Measurements from ENCODE around the gene RAD51B. TPM values are rescaled to one million over a fixed set of nuclear protein-coding genes. Genes with fewer than 3 reads are reported as not detected.

RAD51B gene
- polyA plus RNA-seq, 1 experiment = 6.6 TPM

GRCh38 chr14:68741477-68741791 lies 921.9 kb downstream of the RAD51B start:
- ChIA-PET POLR2A (no interaction called here), CTCF (no interaction called here)
- Histone ChIP-seq H3K9me3 (ENCODE audit: control insufficient read depth, insufficient read depth, low read length) (peaks cover 5% of the 10 kb centered on the region; the same call in 1 of the 2 replicates), H3K27me3 (ENCODE audit: control insufficient read depth, insufficient read depth, low read length) (no peaks in the 10 kb centered on the region), H3K27ac (ENCODE audit: low read depth, low read length) (no peak overlapping the region), H3K4me3 (ENCODE audit: low read depth, low read length) (no peak overlapping the region)
- TF ChIP-seq, protein P1, sequence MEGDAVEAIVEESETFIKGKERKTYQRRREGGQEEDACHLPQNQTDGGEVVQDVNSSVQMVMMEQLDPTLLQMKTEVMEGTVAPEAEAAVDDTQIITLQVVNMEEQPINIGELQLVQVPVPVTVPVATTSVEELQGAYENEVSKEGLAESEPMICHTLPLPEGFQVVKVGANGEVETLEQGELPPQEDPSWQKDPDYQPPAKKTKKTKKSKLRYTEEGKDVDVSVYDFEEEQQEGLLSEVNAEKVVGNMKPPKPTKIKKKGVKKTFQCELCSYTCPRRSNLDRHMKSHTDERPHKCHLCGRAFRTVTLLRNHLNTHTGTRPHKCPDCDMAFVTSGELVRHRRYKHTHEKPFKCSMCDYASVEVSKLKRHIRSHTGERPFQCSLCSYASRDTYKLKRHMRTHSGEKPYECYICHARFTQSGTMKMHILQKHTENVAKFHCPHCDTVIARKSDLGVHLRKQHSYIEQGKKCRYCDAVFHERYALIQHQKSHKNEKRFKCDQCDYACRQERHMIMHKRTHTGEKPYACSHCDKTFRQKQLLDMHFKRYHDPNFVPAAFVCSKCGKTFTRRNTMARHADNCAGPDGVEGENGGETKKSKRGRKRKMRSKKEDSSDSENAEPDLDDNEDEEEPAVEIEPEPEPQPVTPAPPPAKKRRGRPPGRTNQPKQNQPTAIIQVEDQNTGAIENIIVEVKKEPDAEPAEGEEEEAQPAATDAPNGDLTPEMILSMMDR (IDR thresholded peaks at IDR 0.05; ENCODE audit: low read depth, low read length) = no peak
- no peak for DNase-seq (ENCODE audit: low read depth, low spot score)

DNA sequence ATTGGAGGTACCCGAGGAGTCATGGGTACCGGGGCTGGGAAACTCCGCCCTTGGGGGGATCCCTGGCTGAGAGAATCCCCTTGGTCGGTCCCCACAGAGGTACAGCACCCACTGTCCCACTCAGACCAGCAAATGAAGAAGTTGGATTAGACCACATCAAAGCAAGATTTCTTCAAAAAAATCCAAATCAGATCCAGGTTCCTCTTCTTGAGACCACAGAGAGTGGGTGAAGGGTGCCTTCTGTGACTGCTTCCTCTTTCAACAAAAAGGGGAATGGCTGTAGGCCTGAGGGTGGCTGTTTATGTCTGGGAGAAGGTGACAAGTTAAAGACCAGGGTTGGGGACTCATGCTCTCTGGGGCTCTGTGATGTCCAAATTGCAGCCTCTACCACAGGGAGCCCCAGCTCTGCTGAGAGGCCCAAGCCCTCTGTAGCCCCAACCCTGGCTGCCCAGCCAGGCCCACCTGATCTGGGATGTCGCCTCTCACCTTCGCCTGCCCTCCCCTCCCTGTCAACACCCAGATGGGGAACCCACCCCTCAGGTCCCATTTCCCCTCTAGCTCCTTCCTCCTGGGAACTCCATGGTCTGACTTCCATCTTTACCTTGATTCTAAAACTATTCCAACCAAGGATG lies 922.4 kb downstream of the RAD51B start:
- Histone ChIP-seq H3K27ac (ENCODE audit: low read depth, low read length) (no peak overlapping the region), H3K27me3 (ENCODE audit: control insufficient read depth, insufficient read depth, low read length) (no peaks in the 10 kb centered on the region), H3K9me3 (ENCODE audit: control insufficient read depth, insufficient read depth, low read length) (peaks cover 5% of the 10 kb centered on the region; the same call in 1 of the 2 replicates), H3K4me3 (ENCODE audit: low read depth, low read length) (no peak overlapping the region)
- POLR2A ChIA-PET = no interaction called here
- CTCF ChIA-PET = no interaction called here
- no peak for DNase-seq (ENCODE audit: low read depth, low spot score)
- TF ChIP-seq, protein P1 (IDR thresholded peaks at IDR 0.05; ENCODE audit: low read depth, low read length) = no peak

GRCh38 chr14:68744613-68745012 lies 925.0 kb downstream of the RAD51B start:
- ChIA-PET CTCF (no interaction called here), POLR2A (no interaction called here)
- peaks cover 5% of the 10 kb centered on the region; the same call in 1 of the 2 replicates for H3K9me3 ChIP-seq (ENCODE audit: control insufficient read depth, insufficient read depth, low read length)
- no peak overlapping the region for H3K27ac ChIP-seq (ENCODE audit: low read depth, low read length)
- no peaks in the 10 kb centered on the region for H3K27me3 ChIP-seq (ENCODE audit: control insufficient read depth, insufficient read depth, low read length)
- H3K4me3 ChIP-seq (ENCODE audit: low read depth, low read length) = no peak overlapping the region
- DNase-seq (ENCODE audit: low read depth, low spot score) = no peak
- TF ChIP-seq, protein P1 (IDR thresholded peaks at IDR 0.05; ENCODE audit: low read depth, low read length) = no peak

DNA sequence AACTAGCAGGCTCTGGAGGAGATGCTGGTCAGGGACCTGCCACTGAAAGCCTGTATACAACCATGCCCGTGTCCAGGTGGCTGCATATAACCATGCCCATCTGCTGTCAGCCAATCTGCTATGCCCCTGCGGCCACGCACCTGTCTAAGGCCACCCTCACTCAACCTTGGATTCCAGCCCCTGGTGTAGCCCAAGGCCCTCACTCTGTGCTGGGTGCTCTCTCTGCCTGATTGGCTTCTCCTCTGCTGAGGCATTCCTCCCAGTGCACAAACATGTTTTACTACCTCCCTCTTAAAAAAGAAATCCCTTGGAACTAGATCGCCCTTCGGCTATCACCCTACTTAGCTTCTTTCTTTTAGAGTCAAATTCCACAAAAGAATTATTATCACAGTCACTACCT lies 927.8 kb downstream of the RAD51B start:
- ChIA-PET CTCF (no interaction called here), POLR2A (no interaction called here)
- DNase-seq (ENCODE audit: low read depth, low spot score) = no peak
- TF ChIP-seq, protein P1 (IDR thresholded peaks at IDR 0.05; ENCODE audit: low read depth, low read length) = no peak
- Histone ChIP-seq H3K4me3 (ENCODE audit: low read depth, low read length) (no peak overlapping the region), H3K9me3 (ENCODE audit: control insufficient read depth, insufficient read depth, low read length) (no peaks in the 10 kb centered on the region), H3K27me3 (ENCODE audit: control insufficient read depth, insufficient read depth, low read length) (no peaks in the 10 kb centered on the region), H3K27ac (ENCODE audit: low read depth, low read length) (no peak overlapping the region)

DNA sequence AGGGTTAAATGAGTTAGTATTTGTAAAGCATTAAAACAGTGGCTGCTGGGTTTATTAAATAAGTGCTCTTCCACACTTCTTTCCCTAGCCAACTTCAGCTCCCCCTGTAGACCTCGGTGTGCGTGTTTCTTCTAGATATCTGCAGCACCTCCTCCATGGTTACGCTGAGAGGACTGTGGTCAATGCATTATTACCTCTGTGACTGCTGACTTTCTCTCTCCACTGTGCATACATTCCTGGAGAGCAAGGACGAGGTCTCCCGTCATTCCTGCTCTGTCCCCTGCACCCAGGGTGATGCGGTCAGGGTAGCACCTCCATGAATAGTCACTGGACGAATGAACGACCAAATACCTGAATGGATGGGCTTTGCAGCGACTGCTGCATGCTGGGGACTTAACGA lies 928.7 kb downstream of the RAD51B start:
- ChIA-PET CTCF (no interaction called here), POLR2A (no interaction called here)
- no peak overlapping the region for H3K4me3 ChIP-seq (ENCODE audit: low read depth, low read length)
- TF ChIP-seq, protein P1 (IDR thresholded peaks at IDR 0.05; ENCODE audit: low read depth, low read length) = no peak
- no peak overlapping the region for H3K27ac ChIP-seq (ENCODE audit: low read depth, low read length)
- DNase-seq (ENCODE audit: low read depth, low spot score) = no peak
- no peaks in the 10 kb centered on the region for H3K27me3 ChIP-seq (ENCODE audit: control insufficient read depth, insufficient read depth, low read length)
- H3K9me3 ChIP-seq (ENCODE audit: control insufficient read depth, insufficient read depth, low read length) = no peaks in the 10 kb centered on the region

All from AG04450 (cell line).